ENCODE measurements around the gene PDE10A.

PDE10A gene

DNA sequence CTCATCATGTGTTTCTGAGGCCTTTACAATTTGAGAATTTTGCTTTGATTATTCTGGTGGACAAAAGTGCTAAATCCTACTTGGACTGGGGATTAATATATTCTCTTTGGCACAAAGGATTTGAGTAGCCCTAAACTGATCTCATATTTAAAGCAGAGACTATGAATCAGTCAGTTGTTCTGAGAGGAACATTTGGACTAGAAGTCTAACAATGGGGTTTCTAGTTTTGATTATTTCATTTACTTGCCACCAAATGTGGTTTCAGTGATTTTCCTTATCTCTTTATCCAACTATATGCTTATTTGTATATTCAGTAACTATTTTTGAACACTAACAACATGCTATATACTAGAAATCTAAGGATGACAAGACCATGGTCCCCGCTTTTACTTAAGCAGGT, 81.4 kb downstream of the PDE10A start:
- ATAC-seq = no peak
- TF ChIP-seq RARB (CRISPR knock-in tag; IDR thresholded peaks at IDR 0.05) (no peak), TOX (CRISPR knock-in tag; IDR thresholded peaks at IDR 0.05; ENCODE audit: borderline replicate concordance) (no peak), PATZ1 (CRISPR knock-in tag; IDR thresholded peaks at IDR 0.05; ENCODE audit: borderline replicate concordance) (no peak), ZFP3 (CRISPR knock-in tag; IDR thresholded peaks at IDR 0.05) (no peak), CREB5 (CRISPR knock-in tag; IDR thresholded peaks at IDR 0.05; ENCODE audit: low read depth) (no peak), OSR1 (CRISPR knock-in tag; IDR thresholded peaks at IDR 0.05) (no peak), SNAI2 (CRISPR knock-in tag; IDR thresholded peaks at IDR 0.05) (no peak), ZNF70 (CRISPR knock-in tag; IDR thresholded peaks at IDR 0.05) (no peak)
- TF ChIP-seq, protein P1, sequence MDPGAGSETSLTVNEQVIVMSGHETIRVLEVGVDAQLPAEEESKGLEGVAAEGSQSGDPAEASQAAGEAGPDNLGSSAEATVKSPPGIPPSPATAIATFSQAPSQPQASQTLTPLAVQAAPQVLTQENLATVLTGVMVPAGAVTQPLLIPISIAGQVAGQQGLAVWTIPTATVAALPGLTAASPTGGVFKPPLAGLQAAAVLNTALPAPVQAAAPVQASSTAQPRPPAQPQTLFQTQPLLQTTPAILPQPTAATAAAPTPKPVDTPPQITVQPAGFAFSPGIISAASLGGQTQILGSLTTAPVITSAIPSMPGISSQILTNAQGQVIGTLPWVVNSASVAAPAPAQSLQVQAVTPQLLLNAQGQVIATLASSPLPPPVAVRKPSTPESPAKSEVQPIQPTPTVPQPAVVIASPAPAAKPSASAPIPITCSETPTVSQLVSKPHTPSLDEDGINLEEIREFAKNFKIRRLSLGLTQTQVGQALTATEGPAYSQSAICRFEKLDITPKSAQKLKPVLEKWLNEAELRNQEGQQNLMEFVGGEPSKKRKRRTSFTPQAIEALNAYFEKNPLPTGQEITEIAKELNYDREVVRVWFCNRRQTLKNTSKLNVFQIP (CRISPR knock-in tag; IDR thresholded peaks at IDR 0.05; ENCODE audit: borderline replicate concordance, low read depth) = no peak

DNA sequence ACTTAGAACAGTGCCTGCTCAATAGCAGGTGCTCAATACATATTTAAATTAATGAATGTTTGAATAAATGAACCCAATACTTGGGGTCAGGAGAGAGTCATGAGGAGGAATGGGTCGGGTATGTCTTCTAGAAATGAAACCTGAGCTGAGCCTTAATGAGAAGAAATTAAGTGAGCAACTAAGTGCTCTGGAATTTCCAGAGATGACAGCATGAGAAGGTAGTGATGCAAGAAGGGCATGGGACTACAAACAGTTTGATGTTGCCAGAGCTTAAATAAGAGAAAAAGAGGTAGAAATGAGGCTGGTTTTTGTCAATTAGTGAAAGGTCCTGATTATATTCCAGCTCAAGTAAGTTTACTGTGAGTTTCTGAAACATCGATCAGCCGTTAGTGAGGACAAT, 82.9 kb downstream of the PDE10A start:
- TF ChIP-seq ZFP3 (CRISPR knock-in tag; IDR thresholded peaks at IDR 0.05) (no peak), ARNTL (CRISPR knock-in tag; IDR thresholded peaks at IDR 0.05; ENCODE audit: borderline replicate concordance, low read depth) (no peak), PPARA (CRISPR knock-in tag; IDR thresholded peaks at IDR 0.05; ENCODE audit: borderline replicate concordance) (no peak), ZFP30 (CRISPR knock-in tag; IDR thresholded peaks at IDR 0.05) (no peak), RARB (CRISPR knock-in tag; IDR thresholded peaks at IDR 0.05) (no peak), CREB5 (CRISPR knock-in tag; IDR thresholded peaks at IDR 0.05; ENCODE audit: low read depth) (no peak), TOX (CRISPR knock-in tag; IDR thresholded peaks at IDR 0.05; ENCODE audit: borderline replicate concordance) (no peak), SNAI2 (CRISPR knock-in tag; IDR thresholded peaks at IDR 0.05) (no peak), ZNF565 (CRISPR knock-in tag; conservative IDR thresholded peaks at IDR 0.05; ENCODE audit: low read depth) (no peak)
- ATAC-seq = no peak

- TF ChIP-seq OSR1 (CRISPR knock-in tag; IDR thresholded peaks at IDR 0.05) = no peak
- TF ChIP-seq PPARA (CRISPR knock-in tag; IDR thresholded peaks at IDR 0.05; ENCODE audit: borderline replicate concordance) = no peak
- no peak for TF ChIP-seq ISL1 (CRISPR knock-in tag; IDR thresholded peaks at IDR 0.05)
- no peak for TF ChIP-seq ZFP3 (CRISPR knock-in tag; IDR thresholded peaks at IDR 0.05)
- no peak for TF ChIP-seq ZNF8 (CRISPR knock-in tag; IDR thresholded peaks at IDR 0.05)
- no peak for TF ChIP-seq SNAI2 (CRISPR knock-in tag; IDR thresholded peaks at IDR 0.05)
- TF ChIP-seq CREB5 (CRISPR knock-in tag; IDR thresholded peaks at IDR 0.05; ENCODE audit: low read depth) = no peak
- TF ChIP-seq ZFP30 (CRISPR knock-in tag; IDR thresholded peaks at IDR 0.05) = no peak
- no peak for ATAC-seq
Measured at GRCh38 chr6:165579151-165579550, 83.9 kb downstream of the PDE10A start.

- TF ChIP-seq, protein P1 (CRISPR knock-in tag; IDR thresholded peaks at IDR 0.05; ENCODE audit: borderline replicate concordance, low read depth) = no peak
- no peak for TF ChIP-seq ZNF565 (CRISPR knock-in tag; conservative IDR thresholded peaks at IDR 0.05; ENCODE audit: low read depth)
- TF ChIP-seq TOX (CRISPR knock-in tag; IDR thresholded peaks at IDR 0.05; ENCODE audit: borderline replicate concordance) = no peak
- no peak for TF ChIP-seq TSHZ2 (CRISPR knock-in tag; IDR thresholded peaks at IDR 0.05)
- no peak for TF ChIP-seq GLIS3 (CRISPR knock-in tag; IDR thresholded peaks at IDR 0.05)
- no peak for TF ChIP-seq OSR1 (CRISPR knock-in tag; IDR thresholded peaks at IDR 0.05)
- no peak for ATAC-seq
Measured at GRCh38 chr6:165577556-165577955, 85.5 kb downstream of the PDE10A start.

Measured in SK-N-SH treated with all-trans-retinoic acid at 6 μM for 48 hours (cell line).